GM18505 (cell line): ENCODE results near the gene PLN.

Experiments
- ATAC-seq: cut with Tn5 transposase; IDR thresholded peaks from one replicate; pipeline ENCODE4 v1.9.1; 2021; ENCODE audit not compliant: unreplicated experiment
- POLR2A ChIP-seq: IDR thresholded peaks from 4 replicates; pipeline ENCODE4 v1.6.1; 2011; ENCODE audit warnings: borderline replicate concordance; ENCODE audit not compliant: insufficient read depth, insufficient read length; ENCODE audit errors: extremely low read depth

The PLN gene

GRCh38 chr6:118548613-118549012, 517 bp downstream of the PLN start:
- TF ChIP-seq POLR2A: no peak

GRCh38 chr6:118551063-118552053, 3.3 kb downstream of the PLN start:
- ATAC-seq: peak; percentile 95
- TF ChIP-seq POLR2A: no peak

More at GRCh38 chr6:118548613-118549012, 517 bp downstream of the PLN start:
- ATAC-seq: no peak

GRCh38 chr6:118553132-118553531, 5.0 kb downstream of the PLN start:
- no peak for TF ChIP-seq POLR2A
- no peak for ATAC-seq

GRCh38 chr6:118554698-118555097, 6.6 kb downstream of the PLN start:
- ATAC-seq: no peak
- TF ChIP-seq POLR2A: no peak

- TF ChIP-seq POLR2A: no peak
- no peak for ATAC-seq
These were observed 10.5 kb downstream of the PLN start for GRCh38 chr6:118558464-118559217.

GRCh38 chr6:118559659-118560058, 11.6 kb downstream of the PLN start:
- no peak for ATAC-seq

GRCh38 chr6:118562248-118562647, 14.2 kb downstream of the PLN start:
- TF ChIP-seq POLR2A: no peak
- ATAC-seq: no peak

More at GRCh38 chr6:118559659-118560058, 11.6 kb downstream of the PLN start:
- TF ChIP-seq POLR2A: no peak

- TF ChIP-seq POLR2A: no peak
- no peak for ATAC-seq
These were observed 14.9 kb downstream of the PLN start for GRCh38 chr6:118562959-118563358.

- TF ChIP-seq POLR2A: no peak
- peak; percentile 98 for ATAC-seq
These were observed 17.3 kb downstream of the PLN start for GRCh38 chr6:118565311-118565960.

- TF ChIP-seq POLR2A: no peak
These were observed 19.9 kb downstream of the PLN start for GRCh38 chr6:118567974-118568373.

GRCh38 chr6:118569498-118569897, 21.4 kb downstream of the PLN start:
- no peak for TF ChIP-seq POLR2A
- ATAC-seq: no peak

More at GRCh38 chr6:118567974-118568373, 19.9 kb downstream of the PLN start:
- ATAC-seq: no peak

GRCh38 chr6:118571121-118571520, 23.0 kb downstream of the PLN start:
- TF ChIP-seq POLR2A: no peak
- no peak for ATAC-seq

GRCh38 chr6:118574051-118574865, 26.2 kb downstream of the PLN start:
- no peak for TF ChIP-seq POLR2A
- ATAC-seq: no peak

- no peak for ATAC-seq
- TF ChIP-seq POLR2A: no peak
These were observed 29.9 kb downstream of the PLN start for GRCh38 chr6:118577972-118578371.
